ENCODE results near the gene NEURL2.
A peak's percentile ranks its signal among the peaks of the same experiment; 100 is the strongest.
"Not testable (repeated sequence)": the region's sequence is repeated elsewhere in the genome, so short reads cannot be mapped to it uniquely, and the experiment has no call there.

Gene NEURL2

DNA sequence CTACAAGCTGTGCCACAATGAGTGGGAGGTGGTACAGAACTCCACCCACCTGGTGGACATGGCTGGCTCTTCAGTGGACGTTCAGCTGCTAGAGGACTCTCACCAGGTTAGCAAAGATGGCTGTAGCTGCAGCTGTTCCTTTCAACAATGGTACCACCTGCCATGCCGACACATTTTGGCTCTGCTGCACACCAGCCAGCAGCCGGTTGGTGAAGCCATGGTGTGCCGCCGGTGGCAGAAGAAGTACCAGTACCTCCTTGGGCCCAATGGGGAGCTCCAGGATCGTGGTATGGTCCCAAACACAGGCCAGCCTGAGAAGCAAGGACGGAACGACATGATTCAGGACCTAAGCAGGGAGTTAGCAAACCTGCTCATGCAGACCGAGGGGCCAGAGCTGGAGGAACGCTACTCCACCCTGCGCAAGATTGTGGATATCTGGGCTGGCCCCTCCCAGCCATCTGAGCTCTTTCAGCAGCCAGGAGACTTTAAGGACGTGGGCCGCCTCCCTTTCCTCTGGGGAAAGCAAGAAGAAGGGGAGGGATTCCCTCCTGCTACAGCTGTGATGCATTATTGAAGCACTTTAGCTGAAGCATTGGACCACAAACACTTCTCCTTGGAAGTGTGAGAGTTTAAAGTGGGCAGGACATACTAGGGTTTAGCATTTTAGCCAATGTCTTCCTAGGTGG lies 12.8 kb downstream of the NEURL2 start:
- TF ChIP-seq, protein P1, sequence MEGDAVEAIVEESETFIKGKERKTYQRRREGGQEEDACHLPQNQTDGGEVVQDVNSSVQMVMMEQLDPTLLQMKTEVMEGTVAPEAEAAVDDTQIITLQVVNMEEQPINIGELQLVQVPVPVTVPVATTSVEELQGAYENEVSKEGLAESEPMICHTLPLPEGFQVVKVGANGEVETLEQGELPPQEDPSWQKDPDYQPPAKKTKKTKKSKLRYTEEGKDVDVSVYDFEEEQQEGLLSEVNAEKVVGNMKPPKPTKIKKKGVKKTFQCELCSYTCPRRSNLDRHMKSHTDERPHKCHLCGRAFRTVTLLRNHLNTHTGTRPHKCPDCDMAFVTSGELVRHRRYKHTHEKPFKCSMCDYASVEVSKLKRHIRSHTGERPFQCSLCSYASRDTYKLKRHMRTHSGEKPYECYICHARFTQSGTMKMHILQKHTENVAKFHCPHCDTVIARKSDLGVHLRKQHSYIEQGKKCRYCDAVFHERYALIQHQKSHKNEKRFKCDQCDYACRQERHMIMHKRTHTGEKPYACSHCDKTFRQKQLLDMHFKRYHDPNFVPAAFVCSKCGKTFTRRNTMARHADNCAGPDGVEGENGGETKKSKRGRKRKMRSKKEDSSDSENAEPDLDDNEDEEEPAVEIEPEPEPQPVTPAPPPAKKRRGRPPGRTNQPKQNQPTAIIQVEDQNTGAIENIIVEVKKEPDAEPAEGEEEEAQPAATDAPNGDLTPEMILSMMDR (IDR thresholded peaks at IDR 0.05; ENCODE audit: low read depth, low read length, missing control alignments): no peak
- DNase-seq (ENCODE audit: extremely low read depth, low read depth): peak; percentile 40
- no peak overlapping the region for H3K4me3 ChIP-seq (replicated peaks; ENCODE audit: low read depth, low read length)

DNA sequence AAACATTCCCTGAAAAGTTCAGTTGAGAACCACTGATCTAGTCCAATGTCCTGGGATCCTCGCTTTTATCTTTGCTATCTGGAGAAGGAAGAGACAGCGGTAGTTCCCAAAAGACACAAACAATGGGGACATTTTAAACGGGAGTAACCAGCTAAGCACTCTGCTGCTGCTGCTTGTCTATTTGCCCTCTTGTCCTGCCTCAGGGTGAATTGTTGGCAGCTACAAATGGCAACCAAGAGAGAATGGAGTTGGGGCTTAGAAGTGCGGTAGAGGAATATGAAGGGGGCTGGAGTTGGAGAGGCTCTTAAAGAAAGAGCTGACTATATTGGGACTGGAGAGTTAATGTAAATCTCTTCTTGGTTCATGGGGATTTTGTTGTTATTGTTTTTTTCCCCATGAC lies 16.4 kb downstream of the NEURL2 start:
- DNase-seq (ENCODE audit: extremely low read depth, low read depth): no peak
- TF ChIP-seq, protein P1 (IDR thresholded peaks at IDR 0.05; ENCODE audit: low read depth, low read length, missing control alignments): no peak
- no peak overlapping the region for H3K4me3 ChIP-seq (replicated peaks; ENCODE audit: low read depth, low read length)

DNA sequence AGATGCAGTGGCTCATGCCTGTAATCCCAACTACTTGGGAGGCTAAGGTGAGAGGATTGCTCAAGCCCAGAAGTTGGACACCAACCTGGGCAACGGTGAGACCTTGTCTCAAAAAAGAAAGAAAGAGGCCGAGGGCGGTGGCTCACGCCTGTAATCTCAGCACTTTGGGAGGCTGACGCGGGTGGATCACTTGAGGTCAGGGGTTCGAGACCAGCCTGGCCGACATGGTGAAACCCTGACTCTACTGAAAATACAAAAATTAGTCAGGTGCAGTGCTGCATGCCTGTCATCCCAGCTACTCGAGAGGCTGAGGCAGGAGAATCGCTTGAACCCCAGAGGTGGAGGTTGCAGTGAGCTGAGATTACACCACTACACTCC lies 16.9 kb downstream of the NEURL2 start:
- H3K4me3 ChIP-seq (replicated peaks; ENCODE audit: low read depth, low read length); DNase-seq (ENCODE audit: extremely low read depth, low read depth): not testable (repeated sequence)

DNA sequence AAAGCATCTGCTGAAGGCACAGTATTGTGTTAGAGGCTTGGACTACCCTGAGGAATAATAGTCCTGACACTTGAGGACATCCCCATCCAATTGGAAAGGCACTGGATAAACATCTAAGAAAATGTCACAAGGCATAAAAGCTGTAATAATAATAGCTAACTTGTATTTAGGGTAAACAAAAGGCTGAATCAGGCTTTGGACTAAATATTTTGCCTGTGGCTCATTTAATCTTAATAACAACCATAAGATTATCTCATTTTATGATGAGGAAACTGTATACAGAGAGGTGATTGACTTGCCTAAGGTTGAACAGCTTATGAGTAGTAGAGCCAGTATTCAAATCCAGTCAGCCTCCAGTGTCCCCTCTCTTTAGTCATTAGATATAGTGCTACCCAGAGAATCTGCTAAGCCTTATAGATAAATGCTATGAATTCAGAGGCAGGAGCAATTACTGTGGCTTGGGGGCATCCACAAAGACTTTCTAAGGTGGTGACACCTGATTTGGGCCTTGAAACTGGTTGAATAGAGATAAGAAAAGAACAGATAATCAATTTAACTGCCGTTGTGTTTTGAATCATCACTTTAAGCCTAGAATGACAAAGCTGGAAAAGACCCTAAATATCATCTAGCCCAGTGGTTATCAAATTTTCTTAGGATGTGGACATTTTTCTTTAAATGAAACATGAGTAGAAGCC lies 17.5 kb downstream of the NEURL2 start:
- TF ChIP-seq, protein P1 (IDR thresholded peaks at IDR 0.05; ENCODE audit: low read depth, low read length, missing control alignments): no peak
- H3K4me3 ChIP-seq (replicated peaks; ENCODE audit: low read depth, low read length): no peak overlapping the region
- no peak for DNase-seq (ENCODE audit: extremely low read depth, low read depth)

DNA sequence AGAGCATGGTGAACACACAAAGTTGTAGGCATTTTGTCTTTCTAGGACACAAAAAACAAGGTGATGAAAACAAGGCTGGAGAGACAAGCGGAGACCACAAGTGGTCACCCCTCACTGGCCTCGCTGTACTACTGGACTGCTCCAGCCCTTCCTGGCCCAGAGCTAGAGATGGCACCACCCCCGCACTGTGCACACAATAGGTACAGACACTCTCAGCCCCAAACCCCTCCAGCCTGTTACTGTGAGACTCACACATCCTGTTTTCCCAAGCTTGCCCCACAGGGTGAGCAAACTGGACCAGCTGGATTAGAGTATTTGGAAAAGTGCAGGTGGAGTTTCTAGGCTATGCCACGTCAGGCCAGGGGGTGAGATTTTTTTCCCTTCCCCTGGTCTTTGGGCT lies 18.4 kb downstream of the NEURL2 start:
- no peak overlapping the region for H3K4me3 ChIP-seq (replicated peaks; ENCODE audit: low read depth, low read length)
- TF ChIP-seq, protein P1 (IDR thresholded peaks at IDR 0.05; ENCODE audit: low read depth, low read length, missing control alignments): no peak
- DNase-seq (ENCODE audit: extremely low read depth, low read depth): no peak

DNA sequence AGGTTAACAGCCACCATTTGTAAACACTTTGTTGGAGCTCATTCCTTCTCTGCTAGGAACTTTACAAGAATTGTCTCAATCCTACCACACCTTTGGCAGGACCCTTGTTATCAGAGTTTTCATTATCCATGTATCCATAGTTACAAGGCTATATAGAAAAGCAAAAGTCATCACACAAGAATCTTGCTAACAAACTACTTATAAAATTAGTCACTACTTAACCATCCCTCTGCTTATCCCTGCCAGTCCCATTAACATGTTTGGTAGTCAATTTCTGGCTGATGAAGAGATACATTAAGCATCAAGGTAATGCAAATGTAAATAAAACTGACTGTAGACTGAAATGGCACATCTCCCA lies 23.2 kb downstream of the NEURL2 start:
- TF ChIP-seq, protein P1 (IDR thresholded peaks at IDR 0.05; ENCODE audit: low read depth, low read length, missing control alignments): no peak
- no peak for DNase-seq (ENCODE audit: extremely low read depth, low read depth)
- H3K4me3 ChIP-seq (replicated peaks; ENCODE audit: low read depth, low read length): no peak overlapping the region

DNA sequence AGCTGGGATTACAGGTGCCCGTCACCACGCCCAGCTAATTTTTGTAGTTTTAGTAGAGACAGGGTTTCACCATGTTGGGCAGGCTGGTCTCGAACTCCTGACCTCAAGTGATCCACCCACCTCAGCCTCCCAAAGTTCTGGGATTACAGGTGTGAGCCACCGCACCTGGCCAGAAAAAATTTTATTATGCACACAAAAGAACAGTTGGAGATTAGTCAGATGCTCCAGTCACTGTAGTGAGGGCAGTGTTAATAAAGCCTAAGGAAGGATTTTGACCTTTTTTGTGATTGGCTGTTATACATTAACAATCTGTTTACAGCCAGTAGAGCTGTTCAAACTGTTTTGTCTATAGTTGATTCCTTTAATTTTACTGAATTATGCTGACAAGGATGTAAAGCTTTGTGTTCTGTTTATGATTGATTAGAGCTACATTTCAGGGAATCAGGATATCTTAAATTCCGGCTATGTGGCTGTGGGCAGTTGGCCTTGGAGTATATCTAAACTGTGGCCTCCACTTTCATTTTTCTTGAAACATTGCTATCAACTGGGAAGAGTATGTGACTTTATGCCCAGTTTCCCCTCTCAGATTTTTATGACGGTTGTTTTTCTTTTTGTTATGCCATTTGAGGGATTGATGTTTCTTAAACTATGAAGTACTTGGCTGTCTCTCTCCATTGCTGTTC lies 23.7 kb downstream of the NEURL2 start:
- TF ChIP-seq, protein P1 (IDR thresholded peaks at IDR 0.05; ENCODE audit: low read depth, low read length, missing control alignments): no peak
- DNase-seq (ENCODE audit: extremely low read depth, low read depth): no peak

More for the DNA sequence above, 23.7 kb downstream of the NEURL2 start:
- no peak overlapping the region for H3K4me3 ChIP-seq (replicated peaks; ENCODE audit: low read depth, low read length)
